Stimulated activated CD4-positive, alpha-beta T cell treated with anti-CD3 and anti-CD28 coated beads, Interleukin-1b, Interleukin-23, amount 100 ng/mL, for 24 hours (primary cell): ENCODE measurements around the gene BUB3.

Experiments used
- DNase-seq, 4 experiments: peaks; one replicate each; pipeline ENCODE4 v3.0.0-alpha.2; 2020; ENCODE audit warnings: low read depth in 4 of 4, low spot score in 1 of 4

The BUB3 gene, protein sequence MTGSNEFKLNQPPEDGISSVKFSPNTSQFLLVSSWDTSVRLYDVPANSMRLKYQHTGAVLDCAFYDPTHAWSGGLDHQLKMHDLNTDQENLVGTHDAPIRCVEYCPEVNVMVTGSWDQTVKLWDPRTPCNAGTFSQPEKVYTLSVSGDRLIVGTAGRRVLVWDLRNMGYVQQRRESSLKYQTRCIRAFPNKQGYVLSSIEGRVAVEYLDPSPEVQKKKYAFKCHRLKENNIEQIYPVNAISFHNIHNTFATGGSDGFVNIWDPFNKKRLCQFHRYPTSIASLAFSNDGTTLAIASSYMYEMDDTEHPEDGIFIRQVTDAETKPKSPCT

DNA sequence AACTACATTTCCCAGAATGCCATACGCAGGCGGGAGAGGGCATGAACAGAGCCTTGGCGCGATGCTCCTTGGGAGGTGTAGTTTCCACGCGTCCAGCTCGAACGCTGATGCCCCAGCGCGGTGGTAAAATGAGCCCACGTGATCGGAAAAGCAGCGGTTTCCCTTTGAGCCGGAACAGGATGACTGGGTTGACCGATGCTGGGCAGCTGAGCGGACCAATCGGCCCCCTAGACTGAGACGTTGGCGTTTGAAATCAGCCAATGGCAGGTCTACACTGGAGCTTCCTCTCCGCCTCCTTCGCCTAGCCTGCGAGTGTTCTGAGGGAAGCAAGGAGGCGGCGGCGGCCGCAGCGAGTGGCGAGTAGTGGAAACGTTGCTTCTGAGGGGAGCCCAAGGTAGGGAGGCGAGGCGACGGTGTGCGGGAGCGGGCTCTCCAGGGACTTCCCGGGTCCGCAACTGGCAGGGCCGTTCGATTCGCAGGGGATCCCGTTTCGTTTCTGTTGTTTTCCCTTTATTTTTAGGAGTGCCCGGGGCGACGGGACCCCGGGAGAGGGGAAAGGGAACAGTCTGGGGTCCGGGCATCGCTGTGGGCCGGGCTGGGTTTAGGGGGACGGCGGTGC lies at the start of gene BUB3:
BUB3 (plus strand) TSS at position 311 of the 619 bp plus-strand sequence. CDS start 516 bp downstream, outside the sequence.
- peak; percentile 80 to 89 (median 88) for DNase-seq

DNA sequence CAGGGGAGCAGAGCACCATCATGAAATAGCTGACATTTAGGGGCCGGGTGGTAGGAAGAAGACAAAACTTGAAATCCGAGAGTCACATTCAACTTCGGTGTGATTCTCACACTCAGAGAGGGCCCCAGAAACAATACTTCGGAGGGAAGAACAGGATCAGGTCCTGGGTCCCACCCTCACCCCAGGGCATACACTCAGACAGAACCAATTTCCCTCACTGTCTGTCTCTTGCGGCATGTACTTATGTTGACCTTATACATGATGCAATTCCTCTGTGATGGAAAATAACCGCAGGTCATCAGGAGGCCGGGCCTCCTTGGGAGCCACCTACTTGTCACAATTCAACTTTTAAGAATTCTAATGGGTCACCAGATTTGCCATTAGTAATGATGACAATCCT lies 44.7 kb upstream of the BUB3 start:
- DNase-seq, result no peak

DNA sequence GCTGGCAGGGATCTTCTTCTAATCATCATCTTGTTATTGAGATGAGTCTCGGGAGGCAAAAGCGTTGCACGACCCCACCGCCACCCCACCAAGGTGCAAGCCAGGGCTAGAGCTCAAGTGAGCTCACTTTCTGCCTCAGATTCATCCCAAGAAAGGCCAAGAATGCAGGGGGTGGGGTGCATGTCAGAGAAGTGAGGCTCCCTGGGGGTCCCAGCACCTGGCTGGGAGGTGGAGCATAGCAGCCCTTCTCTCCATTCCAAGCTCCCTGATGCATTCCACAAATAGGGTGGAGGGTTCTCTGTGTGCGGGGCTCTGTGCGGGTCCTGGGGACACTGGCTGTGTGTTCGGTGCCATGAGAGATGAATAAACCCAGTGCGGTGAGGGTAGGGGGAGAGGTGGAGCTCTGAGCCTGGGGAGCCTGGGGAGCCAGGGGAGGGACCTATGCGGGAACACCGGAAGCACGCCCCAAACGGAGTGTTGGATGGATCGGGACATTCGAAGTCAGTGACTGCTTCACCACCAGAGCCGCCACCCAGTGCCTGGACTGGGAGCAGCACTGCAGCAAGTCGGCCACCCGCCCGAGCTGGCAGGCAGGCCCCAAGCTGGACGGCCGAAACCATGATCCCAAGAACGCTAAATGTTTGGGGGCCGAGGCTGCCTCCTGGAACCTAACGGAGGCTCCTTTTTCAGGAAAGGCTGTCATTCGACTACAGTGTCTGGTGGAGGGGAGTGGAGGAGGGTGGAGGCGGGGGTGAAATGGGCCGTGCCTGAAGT lies 36.4 kb upstream of the BUB3 start:
- DNase-seq, result no peak

DNA sequence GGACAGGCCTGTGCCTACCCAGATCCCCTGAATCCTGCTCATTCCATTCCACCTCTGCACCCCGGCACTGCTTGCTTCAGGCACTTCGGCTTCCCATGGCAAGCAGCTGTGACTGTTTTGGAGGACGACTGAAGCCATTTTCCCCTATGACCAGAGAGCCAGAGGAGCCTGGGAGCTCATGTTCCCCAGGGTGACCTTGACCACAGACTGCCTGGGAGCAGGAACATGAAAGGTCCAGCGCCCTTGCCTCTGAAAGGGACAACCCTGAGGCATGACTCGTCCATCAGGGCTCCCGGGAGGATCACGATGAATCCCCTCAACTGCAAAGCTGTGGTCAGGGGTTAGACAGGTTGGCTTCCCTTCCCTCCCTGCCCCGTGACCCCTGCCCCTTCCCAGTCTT lies 35.1 kb upstream of the BUB3 start:
- DNase-seq, result no peak

DNA sequence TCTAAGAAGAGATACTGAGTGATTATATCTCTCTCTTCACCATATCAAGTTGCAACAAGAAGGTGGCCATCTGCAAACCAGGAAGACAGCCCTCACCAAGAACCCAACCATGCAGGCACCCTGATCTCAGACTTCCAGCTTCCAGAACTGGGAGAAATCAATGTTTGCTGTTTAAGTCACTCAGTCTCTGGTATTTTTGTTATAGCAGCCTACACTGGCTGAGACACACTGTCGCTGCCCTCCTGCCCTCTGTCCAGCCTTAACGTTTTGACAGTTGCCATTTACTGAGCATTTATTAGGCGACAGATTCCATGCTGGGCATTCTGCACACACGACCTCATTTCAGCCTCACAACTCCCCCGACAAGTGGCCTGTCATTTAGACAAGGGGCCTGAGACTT lies 28.0 kb upstream of the BUB3 start:
- DNase-seq, result no peak

DNA sequence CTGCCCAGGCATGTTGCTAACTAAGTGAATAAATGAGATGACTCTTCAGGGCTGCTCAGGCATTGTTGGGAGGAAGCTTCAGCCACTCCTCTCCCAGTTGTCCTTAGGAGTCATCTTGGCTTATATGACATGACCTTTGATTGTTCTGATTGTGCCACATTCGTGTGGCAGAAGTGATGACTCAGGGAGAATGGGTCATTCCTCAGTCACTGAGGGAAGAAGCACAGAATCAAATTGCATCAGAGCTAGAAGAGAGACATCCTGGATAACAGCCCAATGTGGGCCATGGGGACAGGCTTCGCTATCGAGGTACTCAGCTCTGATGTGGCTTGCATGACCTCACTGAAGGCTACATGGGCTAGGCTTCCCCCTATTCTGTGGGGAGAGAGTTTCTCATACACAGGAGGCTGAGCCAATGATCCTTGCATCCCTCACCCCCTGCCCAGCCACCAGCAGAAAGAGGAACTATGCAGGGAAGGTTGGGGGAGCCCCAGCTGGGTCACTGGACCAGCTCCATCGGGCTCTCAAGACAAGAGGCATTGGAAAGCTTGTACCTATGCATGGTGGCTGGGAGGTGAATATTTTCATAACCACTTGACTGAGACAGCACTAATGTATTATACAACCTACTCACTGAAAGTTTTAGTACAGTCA lies 24.5 kb upstream of the BUB3 start:
- DNase-seq, result no peak

DNA sequence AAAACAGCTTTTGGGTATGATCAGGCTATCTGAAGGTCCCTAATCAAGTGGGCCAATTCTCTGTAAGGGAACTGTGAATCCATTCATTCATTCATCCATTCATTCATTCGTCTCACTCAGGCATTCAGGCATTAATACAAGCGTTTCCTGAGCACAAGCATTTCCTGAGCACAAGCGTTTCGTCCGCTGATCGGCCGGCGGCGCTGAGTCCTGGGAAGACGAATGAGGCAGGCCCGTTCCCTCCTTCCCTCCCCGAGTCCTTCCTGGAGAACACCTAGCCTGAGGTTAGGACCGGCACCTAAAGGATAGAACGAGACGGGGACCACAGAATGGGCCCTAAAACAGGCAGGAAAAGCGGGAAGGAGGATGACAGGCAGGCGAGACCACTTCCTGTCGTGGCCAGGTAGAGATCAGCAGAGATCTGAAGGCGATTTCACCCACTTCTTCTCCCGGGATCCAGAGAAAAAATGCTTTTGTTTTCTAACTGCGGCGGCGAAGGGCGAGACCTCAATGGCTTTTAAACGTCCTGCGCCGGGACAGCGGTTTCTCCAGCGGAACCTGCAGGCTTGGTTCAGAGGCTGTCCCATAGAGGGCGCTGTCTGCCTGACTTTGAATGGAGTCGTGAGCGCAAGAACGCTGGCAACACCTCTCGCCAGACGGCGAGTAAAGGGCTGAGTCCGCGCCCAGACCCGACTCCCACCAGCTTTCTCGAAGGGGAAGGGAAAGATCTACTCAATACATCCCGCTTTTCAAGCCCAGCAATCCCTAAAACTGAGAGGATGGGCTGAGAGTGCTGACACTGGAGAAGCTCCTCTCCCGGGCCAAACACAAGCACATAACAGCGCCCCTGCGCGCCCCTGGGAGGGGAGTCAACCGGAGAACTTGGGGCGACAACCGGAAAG lies 21.4 kb upstream of the BUB3 start:
- DNase-seq, result peak; percentile 76 to 88 (median 82)

DNA sequence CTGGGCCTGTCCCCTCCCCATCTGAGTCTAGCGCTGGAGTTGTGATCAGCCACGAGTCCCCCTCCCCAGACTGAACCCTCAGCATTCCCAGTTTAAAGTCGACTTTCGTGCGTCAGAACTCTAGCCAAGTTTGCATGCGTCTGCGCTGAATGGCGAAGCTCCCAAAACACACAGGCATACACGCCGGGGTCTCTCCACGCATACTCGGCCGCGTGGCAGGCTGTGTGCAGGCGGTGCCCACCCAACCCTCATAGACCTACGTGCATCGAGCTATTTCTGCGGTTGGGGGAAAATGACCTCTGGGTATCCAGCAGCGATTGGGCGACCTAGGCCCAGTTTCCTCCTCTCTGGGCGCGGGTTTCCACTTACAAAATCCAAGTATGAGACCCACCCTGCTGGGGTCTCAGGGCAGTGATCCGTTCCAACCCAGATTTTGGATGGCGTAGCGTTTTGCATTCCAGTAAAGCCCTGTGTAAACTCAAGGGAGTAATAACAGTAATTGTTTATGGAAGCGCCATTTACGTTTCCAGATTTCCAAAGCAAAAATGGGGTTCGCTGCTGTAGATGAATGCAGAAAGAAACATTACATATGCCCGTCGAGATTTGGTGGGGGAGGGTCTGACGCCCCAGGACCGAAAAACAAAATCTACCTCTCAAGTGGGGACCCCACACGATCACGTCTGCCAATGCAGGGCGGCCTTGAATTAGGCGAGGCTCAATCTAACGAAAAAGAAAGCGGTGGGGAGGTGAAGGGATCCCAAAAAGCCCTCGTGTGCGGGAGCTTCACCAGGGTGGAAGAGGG lies 20.5 kb upstream of the BUB3 start:
- DNase-seq, result no peak

DNA sequence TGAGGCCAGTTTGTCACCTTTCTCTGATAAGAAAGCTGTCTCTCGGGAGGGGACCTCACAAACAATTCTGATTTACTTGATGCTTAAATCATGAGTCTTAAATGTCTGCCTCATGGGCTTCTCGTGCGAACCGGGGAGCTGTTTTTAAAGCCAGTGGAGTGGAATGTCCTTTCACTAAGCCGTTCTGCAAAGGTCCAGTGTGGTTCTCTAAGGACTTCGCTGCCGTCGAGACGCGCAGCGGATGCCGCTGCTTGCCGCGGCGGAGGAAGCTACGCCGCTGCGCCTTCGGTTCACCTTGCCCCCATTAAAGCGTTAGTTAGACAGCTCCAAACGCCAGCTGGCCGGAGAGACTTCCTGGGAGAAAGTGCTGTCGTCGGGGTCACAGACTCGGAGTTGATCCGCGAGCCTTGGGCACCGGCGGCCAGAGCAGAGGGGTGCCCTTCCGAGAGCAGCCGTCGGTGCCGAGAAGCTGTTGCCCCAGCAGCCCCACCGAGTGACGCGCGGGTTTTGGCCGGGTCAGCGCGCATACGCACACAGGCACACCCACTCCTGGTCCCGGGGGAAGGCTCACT lies 19.8 kb upstream of the BUB3 start:
- no peak for DNase-seq

DNA sequence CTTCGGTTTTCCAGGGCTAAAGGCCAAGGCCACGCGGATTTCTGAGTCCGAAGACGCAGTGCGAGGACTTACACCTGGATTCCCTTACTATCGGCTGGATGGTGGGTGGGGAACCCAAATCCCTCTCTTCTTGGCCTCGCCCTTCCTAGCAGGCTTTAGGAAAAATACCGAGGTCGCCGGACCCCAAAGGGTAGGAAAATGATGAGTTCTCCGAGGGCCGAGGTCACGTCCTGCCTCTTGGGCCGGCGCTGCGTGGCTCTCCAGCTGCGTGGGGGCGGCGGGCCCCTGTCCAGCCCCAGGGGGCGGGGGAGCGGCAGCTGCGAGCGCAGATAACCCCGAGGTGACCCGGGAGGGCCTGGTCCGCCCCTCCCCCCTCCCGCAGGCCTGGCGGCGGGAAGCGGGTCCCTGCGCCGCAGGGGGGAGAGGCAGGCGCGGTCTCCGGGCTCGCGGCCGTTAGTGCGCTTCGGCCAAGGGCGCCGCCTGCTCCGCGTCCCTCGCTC lies 19.2 kb upstream of the BUB3 start:
- no peak for DNase-seq

DNA sequence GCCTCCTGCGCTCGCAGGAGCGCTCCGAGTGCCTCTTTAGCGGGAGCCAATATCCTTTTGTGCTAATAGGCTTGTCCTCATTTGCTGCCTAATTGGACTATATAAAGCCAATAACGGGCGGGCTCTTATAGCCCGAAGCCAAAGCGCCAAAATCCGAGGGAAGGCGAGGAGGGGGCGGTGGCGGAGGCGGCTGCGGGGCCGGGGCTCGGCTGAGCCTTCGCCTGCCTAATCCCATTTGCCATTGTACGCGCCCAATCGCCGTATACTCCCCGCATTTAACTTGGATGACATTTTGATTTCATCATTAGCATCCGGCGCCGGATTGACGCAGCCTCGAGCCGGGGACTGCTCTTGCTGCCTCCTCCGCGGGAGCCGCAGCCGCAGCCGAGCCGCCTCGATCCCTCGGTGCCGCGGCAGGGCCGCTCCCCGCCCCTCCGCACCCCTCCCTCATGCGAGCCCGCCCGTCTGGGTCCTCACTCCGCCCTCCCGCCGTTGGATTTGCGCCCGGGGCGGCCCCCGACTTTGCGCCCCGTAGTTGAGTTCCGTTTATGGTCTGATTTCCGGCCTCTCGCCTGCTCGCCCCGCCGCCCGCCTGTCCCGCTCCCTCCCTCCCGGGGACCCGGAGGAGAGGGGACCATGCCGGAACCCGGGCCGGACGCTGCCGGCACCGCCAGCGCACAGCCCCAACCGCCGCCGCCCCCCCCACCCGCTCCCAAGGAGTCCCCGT lies 18.6 kb upstream of the BUB3 start, which contains the start of gene HMX3:
HMX3 (plus strand) TSS at position 556 of the 727 bp plus-strand sequence; CDS start at position 637, 81 bp downstream.
- no peak for DNase-seq

DNA sequence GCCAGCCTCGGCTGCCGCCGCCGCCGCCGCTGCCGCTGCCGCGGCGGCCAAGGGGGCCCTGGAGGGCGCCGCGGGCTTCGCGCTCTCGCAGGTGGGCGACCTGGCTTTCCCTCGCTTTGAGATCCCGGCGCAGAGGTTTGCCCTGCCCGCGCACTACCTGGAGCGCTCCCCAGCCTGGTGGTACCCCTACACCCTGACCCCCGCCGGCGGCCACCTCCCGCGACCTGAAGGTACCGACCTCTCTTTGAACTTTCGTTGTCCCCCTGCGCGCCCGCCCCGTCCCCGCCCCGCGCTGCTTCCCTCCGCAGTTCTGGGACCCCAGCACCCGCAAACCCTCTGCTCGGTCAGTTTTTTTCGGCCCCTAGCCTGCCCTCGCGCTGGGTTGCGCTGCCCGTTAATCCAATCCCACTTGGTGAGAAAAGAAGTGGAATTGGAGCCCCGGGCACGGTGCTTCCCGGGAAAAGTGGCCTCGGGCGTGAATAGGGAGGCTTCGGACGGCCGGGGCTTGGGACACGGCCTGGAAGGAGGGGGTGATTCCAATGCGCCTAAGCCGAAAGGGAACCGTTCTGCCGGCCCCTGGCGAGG lies 17.9 kb upstream of the BUB3 start:
- no peak for DNase-seq

DNA sequence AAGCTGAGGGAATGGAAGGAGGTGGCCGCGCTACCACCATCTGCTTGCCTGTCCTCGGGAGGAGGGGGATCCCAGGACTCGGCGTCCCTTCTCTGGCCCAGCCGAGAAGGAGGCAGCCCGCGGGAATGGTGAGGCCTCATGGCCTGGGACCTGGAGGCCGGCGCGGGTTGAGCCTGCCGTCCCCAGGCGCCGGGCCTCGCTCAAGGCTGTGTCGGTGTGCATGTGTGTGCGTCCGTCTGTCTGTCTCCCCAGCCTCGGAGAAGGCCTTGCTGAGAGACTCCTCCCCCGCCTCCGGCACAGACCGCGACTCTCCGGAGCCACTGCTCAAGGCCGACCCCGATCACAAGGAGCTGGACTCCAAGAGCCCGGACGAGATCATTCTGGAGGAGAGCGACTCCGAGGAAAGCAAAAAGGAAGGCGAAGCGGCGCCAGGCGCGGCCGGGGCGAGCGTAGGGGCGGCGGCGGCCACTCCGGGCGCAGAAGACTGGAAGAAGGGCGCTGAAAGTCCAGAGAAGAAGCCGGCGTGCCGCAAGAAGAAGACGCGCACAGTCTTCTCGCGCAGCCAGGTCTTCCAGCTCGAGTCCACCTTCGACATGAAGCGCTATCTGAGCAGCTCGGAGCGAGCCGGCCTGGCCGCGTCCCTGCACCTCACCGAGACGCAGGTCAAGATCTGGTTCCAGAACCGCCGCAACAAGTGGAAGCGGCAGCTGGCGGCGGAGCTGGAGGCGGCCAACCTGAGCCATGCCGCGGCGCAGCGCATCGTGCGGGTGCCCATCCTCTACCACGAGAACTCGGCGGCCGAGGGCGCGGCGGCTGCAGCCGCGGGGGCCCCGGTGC lies 17.2 kb upstream of the BUB3 start:
- DNase-seq, result no peak

DNA sequence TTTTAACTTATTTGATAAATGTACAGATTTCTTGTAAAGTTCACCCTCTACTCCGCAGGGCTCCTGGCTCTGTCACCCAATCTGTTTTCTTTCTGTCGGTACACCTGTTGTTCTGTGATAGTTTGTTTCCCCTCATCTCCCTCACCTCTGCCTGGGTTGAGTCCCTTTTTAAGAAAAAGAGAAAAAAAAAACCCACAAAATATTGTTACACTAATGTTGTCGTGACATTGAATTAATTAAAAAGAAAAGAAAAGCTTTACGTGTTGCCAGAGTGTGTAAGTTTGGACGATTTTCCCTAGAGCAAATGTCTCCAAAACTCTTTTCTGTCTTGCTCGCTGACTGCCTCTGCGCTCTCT lies 15.1 kb upstream of the BUB3 start:
- DNase-seq, result no peak

DNA sequence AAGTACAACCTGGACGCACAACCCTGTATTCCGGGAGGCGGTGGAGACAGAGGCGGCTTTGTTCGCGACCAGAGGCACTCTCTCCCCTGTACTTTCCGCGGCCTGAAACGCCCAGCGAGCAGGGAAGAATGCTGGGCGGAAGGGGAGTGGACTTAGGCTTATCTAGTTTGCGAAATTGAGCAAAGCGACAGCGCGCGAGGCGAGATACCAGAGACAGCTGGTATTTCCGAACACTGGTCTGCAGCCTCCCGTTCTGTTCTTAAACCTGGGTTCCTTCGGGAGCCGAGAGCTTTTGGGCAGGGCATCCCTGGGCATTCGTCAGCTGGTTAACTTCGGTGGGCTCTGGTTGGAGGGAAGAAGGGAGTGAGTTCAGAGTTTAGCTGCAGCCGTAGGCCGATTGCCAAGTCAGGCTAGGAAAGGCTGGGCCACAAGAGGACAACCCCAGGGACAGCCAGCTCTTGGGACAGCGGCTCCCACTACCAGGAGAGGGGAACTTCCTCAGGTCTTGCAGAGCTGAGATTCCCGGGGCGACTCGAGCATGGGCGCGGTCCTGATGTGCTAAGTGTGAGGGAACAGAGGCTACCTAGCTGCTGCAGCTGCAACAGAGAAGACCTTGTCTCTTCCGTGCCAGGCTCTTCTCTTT lies 14.6 kb upstream of the BUB3 start:
- no peak for DNase-seq

DNA sequence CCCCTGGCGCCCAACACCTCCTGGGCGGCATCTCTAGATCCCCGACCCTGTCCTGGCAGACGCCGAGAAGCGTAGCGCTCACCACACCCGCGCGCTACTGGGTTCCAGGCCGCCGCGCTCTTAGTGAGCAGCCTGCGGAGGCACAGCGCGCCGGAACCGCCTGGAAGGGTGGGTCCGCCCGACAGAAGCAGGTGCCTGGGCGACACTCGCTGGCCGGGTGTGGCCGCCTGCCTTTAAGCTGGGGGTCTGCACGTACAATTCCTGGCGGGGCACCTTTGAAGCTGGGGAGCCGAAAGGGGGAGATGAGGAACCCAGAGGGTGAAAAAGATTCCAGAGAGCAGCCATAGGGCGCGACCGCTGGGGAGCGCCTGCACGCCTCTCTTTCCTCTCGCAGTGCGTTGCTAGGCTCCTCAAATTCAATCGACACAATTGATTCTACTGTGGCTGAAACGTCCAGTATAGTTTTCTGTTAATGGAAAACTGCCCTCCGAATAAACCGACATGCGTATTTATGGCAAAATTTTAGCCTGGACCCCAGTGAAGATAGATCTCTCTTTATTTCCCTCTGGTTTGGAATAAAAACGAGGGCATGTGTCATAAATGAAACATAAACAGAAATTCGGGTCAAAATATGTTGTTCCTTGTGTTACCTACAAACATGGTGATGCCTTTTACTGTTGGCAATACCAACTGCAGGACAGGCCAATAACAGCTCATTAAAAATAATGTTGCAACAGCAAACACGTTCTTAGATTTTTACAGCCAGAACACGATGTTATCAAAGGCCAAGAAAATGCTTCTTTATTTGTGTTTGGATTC lies 13.8 kb upstream of the BUB3 start:
- no peak for DNase-seq
